BJ (cell line): ENCODE data around the gene FAM110C. TPM values are rescaled to one million over a fixed set of nuclear protein-coding genes. Genes with fewer than 3 reads are reported as not detected.
"Not testable (repeated sequence)": the region's sequence is repeated elsewhere in the genome, so short reads cannot be mapped to it uniquely, and the experiment has no call there.

ENCODE experiments used
- CTCF ChIA-PET: fragments of 350-600 bp; formaldehyde crosslinking; extraction: SDS; loops from one replicate; lab custom pipeline; 2021; ENCODE audit warnings: antibody characterized with exemption, inconsistent platforms; lab: Yijun Ruan, JAX
- POLR2A ChIA-PET: fragments of 300-600 bp; sonication (Branson Sonifier 250); formaldehyde crosslinking; extraction: SDS; loops from one replicate; lab custom pipeline; 2021; ENCODE audit warnings: antibody characterized with exemption; lab: Charles Lee
- DNase-seq: peaks from one replicate; pipeline ENCODE4 v3.0.0-alpha.2; 2011; ENCODE audit warnings: low read depth
- H3K27me3 ChIP-seq: 2 replicates; pipeline ENCODE4 v1.6.0; 2011; ENCODE audit warnings: low read length; ENCODE audit not compliant: control insufficient read depth, insufficient read depth
- H3K36me3 ChIP-seq: 2 replicates; pipeline ENCODE4 v1.5.1; 2011; ENCODE audit warnings: low read length; ENCODE audit not compliant: control insufficient read depth, insufficient read depth
- H3K4me3 ChIP-seq: 2 replicates; pipeline ENCODE4 v1.5.1; 2011; ENCODE audit warnings: low read depth, mild to moderate bottlenecking, control low read depth, low read length
- CTCF ChIP-seq: IDR thresholded peaks from 2 replicates; pipeline ENCODE4 v1.5.1; 2011; ENCODE audit warnings: low read depth, mild to moderate bottlenecking, control low read depth, inconsistent platforms, low read length, moderate library complexity; ENCODE audit not compliant: insufficient read depth
- polyA plus RNA-seq: library from polyadenylated mRNA; depleted of rRNA; stranded (reverse); fragments of >200 nt; gene quantifications from 2 replicates; pipeline ENCODE4 v1.2.3, GENCODE V29; 2011

FAM110C gene
- polyA plus RNA-seq, 1 experiment = not detected

GRCh38 chr2:24107-24506 is 22.2 kb downstream of the FAM110C start:
- no peak for TF ChIP-seq CTCF
- Histone ChIP-seq H3K27me3 (no peaks in the 10 kb centered on the region), H3K36me3 (no peaks in the 10 kb centered on the region), H3K4me3 (no peak overlapping the region)
- ChIA-PET POLR2A (no interaction called here), CTCF (no interaction called here)
- DNase-seq = no peak

GRCh38 chr2:23283-23682 is 23.0 kb downstream of the FAM110C start:
- ChIA-PET CTCF (interaction anchor here (2.2 kb wide), 1 partner anchor 267 kb away, joined by 9 read pairs; no protein-coding TSS in a partner anchor), POLR2A (no interaction called here)
- Histone ChIP-seq H3K27me3 (no peaks in the 10 kb centered on the region), H3K4me3 (no peak overlapping the region), H3K36me3 (no peaks in the 10 kb centered on the region)
- no peak for DNase-seq
- no peak for TF ChIP-seq CTCF

- H3K4me3 ChIP-seq, H3K36me3 ChIP-seq, DNase-seq, POLR2A ChIA-PET, H3K27me3 ChIP-seq: not testable (repeated sequence)
- CTCF ChIA-PET = interaction anchor here (2.2 kb wide), 1 partner anchor 268 kb away, joined by 9 read pairs; no protein-coding TSS in a partner anchor
Observed at GRCh38 chr2:22244-22643, 24.1 kb downstream of the FAM110C start.

DNA sequence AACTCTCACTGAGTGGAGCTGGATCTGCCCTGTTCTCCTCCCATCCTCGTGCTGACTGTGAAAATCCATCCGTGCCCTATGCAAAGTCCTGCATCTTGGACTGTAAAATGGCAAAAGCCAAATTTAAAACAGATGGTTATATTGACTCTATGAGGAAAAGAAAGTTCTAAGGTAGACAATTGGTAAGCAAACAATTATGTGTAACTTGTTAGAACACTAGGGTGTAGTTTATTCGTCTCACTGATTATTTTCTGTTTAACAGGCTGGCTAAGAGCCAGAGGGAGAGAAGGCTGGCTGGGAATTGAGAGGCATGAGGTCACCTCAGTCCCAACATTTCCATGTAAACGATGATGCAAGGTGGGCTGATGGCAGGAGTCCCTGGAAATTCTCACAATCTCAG is 26.0 kb downstream of the FAM110C start:
- H3K27me3 ChIP-seq, POLR2A ChIA-PET, DNase-seq, H3K4me3 ChIP-seq, H3K36me3 ChIP-seq: not testable (repeated sequence)
- CTCF ChIA-PET = interaction anchor here (0.7 kb wide), 1 partner anchor 270 kb away, joined by 3 read pairs; no protein-coding TSS in a partner anchor

GRCh38 chr2:19505-19904 is 26.8 kb downstream of the FAM110C start:
- CTCF ChIA-PET = interaction anchor here (0.7 to 1.3 kb wide), 5 partner anchors 9 to 270 kb away, joined by 3 to 5 read pairs (median 3); partner anchors contain the start of gene ACP1
- H3K36me3 ChIP-seq = no peaks in the 10 kb centered on the region
- no peak for DNase-seq
- no peak for TF ChIP-seq CTCF
- no peak overlapping the region for H3K4me3 ChIP-seq
- no peaks in the 10 kb centered on the region for H3K27me3 ChIP-seq
- POLR2A ChIA-PET = no interaction called here

GRCh38 chr2:18402-19271 is 27.7 kb downstream of the FAM110C start:
- H3K4me3 ChIP-seq = no peak overlapping the region
- DNase-seq = no peak
- ChIA-PET POLR2A (no interaction called here), CTCF (interaction anchor here (0.7 to 1.3 kb wide), 5 partner anchors 10 to 271 kb away, joined by 3 to 5 read pairs (median 3); partner anchors contain the start of gene ACP1)
- TF ChIP-seq CTCF = peak; percentile 38; the same call in 1 of the 2 replicates
- no peaks in the 10 kb centered on the region for H3K27me3 ChIP-seq
- no peaks in the 10 kb centered on the region for H3K36me3 ChIP-seq

DNA sequence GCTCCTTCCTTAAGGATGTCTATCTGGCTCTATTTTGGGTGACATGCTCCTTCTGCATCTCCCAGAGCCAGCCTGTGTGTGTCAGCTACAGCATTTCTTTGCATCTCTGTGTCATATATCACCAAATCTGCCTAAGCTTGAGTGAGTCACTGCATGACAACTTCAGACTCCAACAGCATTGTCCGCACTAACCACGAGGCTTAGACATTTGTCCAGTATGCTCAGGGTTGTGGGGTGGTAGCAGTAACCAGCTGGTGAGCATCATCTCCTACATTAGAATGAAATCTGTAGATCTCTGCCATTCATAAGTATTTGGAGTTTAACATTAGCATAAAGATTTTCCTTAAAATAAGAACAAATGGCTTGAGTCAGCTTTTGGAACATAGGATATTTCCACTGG is 30.4 kb downstream of the FAM110C start:
- CTCF ChIA-PET = interaction anchor here (1.0 kb wide), 2 partner anchors 275 to 421 kb away, joined by 3 read pairs; no protein-coding TSS in a partner anchor
- DNase-seq, H3K4me3 ChIP-seq, POLR2A ChIA-PET, H3K27me3 ChIP-seq, H3K36me3 ChIP-seq: not testable (repeated sequence)
